NCI-H2227 treated with DMSO at 0.1 percent for 48 hours (cell line): ENCODE measurements around the gene PXMP4.

Experiments used
- DNase-seq: peaks from one replicate; lab custom pipeline; 2025; lab: John Stamatoyannopoulos, UW

Gene PXMP4

DNA sequence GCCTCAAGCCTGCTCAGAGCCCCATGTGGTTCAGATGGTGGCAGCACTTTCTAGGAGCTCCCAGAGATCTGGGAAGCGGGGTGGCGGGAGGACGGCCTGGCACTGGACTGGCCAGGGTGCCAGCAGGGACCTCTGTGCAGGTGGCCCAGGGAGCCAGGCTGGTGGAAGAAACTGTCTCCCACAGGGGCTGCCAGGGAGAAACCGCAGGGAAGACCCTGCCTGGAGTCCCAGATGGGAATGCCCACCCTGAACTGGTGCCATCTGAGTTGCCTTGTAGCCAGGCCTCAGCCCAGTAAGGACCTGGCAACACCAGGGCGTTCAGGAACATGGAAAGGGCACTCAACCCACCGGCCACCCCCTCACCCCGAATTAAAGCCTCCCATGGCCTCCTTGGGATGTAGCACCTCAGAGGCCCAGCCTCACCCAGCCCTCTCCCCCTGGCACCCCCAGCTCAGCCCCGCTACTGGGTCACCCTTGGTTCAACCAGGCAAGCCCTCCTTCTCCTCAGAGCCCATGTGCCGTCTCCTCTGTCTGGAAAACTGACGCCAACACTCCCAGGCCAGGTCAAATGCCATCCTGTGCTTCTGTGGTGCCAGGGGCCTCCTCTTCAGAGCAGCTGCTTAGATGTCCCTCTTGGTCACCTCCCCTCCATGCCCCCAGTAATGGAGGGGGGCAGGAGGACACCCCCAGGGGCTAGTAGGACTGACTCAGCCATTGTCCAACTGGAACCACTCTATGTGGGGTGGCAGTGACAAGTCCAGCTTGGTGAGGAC is 63.9 kb downstream of the PXMP4 start:
- DNase-seq: no peak

DNA sequence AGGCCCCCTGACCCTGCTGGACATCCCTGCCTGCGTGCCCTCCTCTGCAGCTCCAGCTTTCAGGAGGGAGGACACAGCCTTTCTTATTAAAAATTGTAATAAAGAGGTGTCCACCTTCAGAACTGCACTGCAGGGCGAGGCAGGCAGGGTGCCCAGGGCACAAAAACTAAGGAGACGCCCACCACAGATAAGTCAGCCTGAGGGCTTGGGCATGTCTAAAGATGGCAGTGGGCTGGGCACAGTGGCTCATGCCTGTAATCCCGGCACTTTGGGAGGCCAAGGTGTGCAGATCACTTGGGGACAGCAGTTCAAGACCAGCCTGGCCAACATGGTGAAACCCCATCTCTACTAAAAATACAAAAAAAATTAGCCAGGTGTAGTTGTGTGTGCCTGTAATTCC is 64.9 kb downstream of the PXMP4 start:
- DNase-seq: no peak

DNA sequence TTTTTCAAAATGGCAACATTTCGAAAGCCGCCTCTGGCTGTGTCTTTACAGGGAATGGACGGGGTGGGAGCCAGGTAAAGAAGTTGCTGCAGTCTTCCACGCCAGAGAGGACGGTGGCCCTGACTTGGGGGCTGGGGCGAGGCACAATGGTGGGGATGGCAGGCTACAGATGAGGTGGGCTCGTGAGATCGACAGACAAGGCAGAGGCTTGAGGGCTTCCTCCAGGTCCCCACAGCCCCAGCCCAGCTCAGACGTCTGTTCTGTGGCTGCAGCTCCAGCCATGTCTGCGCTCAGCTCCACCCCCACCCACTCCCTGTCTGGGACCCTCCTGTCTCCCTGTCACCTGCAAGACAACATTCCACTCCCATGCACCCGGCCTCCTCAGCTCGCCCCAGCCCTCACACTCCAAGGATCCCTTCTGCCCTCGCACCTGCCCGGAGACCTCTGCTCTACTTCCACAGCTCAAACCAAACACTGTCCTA is 65.4 kb downstream of the PXMP4 start:
- no peak for DNase-seq

DNA sequence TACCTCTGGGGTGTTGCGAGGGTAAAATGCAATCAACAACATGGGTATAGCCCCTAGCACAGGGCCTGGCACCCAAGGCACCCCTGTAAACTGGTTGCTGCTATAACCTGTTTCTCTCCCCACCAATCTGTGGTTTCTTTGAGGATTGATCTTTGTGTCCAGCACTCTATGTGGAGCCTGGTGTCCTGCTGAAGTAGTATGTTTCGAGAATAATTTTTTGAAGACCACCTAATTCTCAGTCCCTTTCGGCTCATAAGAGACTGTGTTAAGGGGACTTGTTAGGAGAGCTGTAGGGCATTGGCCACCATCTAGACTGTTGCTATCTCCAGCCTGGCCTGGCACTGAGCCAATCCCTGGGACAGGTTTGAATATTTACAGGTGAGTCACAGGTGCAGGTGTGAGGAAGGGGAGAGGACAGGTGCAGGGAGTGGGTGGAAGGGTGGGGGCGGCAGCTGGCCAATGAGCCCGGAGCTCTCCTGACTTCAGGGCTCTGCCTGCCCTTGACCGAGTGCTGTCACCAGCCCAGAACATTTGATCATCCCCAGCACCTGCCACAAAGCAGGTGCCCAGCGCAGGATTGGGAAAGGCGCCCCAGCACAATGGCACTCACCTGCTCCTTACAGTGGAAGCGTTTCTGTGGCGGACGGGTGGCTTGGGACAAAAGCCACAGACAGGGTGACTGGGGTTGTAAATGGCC is 66.1 kb downstream of the PXMP4 start:
- no peak for DNase-seq

DNA sequence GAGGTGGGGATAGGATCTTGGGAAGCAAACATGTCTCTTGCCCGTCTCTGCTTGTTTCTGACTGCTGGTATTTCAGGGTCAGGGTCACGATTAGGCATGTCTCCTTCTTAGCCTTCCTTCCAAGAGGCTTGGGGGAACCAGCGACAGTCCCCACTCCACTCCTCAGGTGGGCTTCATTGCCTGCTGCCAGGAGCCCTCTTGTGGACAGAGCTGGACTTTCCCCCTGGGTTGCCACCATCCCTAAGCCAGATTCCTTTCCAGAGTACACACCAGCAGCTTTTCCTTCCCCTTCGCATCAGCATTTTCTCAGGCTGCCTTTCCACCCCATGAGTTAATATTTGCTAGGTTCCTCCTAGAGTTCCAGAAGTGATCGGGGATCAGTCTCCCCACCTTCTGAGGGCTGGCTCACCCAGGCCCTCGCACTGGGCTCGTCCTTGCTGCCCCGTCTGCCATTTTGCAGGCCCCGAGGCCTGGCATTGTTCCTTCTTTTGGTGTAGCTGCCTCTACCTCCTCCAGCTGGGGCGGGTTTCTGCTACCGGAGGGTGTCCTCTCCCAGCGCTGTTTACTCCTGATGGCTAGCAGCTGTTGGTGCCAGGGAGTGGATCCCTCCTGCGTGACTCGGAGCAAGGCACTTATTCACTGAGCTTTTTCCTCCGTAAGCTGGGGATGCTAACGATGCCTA is 66.8 kb downstream of the PXMP4 start:
- peak; percentile 68 for DNase-seq
